Activated CD8-positive, alpha-beta T cell treated with anti-CD3 and anti-CD28 coated beads for 36 hours (primary cell): Measurements from ENCODE around the gene CD96. TPM values are rescaled to one million over a fixed set of nuclear protein-coding genes. Genes with fewer than 3 reads are reported as not detected.
A peak's percentile ranks its signal among the peaks of the same experiment; 100 is the strongest.

Experiments
- ATAC-seq: fragments of 200-7000 bp; cut with Tn5 transposase; one replicate; pipeline ENCODE4 v1.10.0; 2021; ENCODE audit warnings: mild to moderate bottlenecking, moderate library complexity
- CTCF ChIA-PET: fragments of 350-600 bp; sonication (Branson Sonifier 250); formaldehyde crosslinking; loops from one replicate; lab custom pipeline; 2021; ENCODE audit warnings: antibody characterized with exemption; lab: Charles Lee
- POLR2A ChIA-PET: fragments of 350-600 bp; sonication (Branson Sonifier 250); formaldehyde crosslinking; loops from one replicate; lab custom pipeline; 2021; ENCODE audit warnings: antibody characterized with exemption; lab: Charles Lee
- DNase-seq: peaks from one replicate; pipeline ENCODE4 v3.0.0-alpha.2; 2020
- H3K27ac Mint-ChIP-seq: one replicate; pipeline ENCODE4 v1.8.0; 2021; ENCODE audit warnings: mild to moderate bottlenecking, mixed read lengths
- H3K27me3 Mint-ChIP-seq: one replicate; pipeline ENCODE4 v1.8.0; 2021; ENCODE audit warnings: mixed read lengths
- H3K36me3 Mint-ChIP-seq: one replicate; pipeline ENCODE4 v1.8.0; 2021; ENCODE audit warnings: low read depth, mixed read lengths
- H3K4me1 Mint-ChIP-seq: one replicate; pipeline ENCODE4 v1.8.0; 2021; ENCODE audit warnings: low read depth, mixed read lengths
- H3K4me3 Mint-ChIP-seq: one replicate; pipeline ENCODE4 v1.8.0; 2021; ENCODE audit warnings: mild to moderate bottlenecking, moderate library complexity, mixed read lengths
- H3K9me3 Mint-ChIP-seq: one replicate; pipeline ENCODE4 v1.8.0; 2021; ENCODE audit warnings: mixed read lengths
- intact Hi-C: fragments of 100-400 bp; cut with micrococcal nuclease; formaldehyde crosslinking; loops from one replicate; pipeline ENCODE4 v1.10.0; 2022
- total RNA-seq, 2 experiments: library from RNA; stranded (reverse); gene quantifications; one replicate each; pipeline ENCODE4 v1.2.3, GENCODE V29; 2021
- TF ChIP-seq, protein P1 (sequence below): fragments of 200-600 bp; IDR thresholded peaks from one replicate; pipeline ENCODE4 v1.8.0; 2022; ENCODE audit warnings: antibody characterized with exemption, mild to moderate bottlenecking

Gene CD96
- total RNA-seq, 2 experiments from 2014 or later, result 142 to 147 TPM

DNA sequence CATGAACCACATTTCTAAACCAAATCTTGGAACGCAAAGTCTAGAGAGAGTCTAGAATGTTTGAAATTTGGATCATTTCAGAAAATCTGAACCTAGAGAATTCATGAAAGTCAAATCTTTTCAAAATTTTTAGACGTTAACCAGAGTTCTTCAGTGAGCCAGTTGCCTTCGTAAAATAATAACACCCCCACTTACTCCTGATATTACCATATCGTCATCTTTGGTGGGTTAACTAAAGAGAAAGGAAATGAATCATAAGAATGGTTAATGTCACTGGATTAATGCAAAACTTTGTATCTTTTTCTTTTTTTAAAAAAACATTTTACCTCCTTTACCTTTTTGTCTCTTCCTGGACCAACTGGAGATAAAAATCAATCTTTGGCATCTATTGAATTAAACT lies 54.3 kb downstream of the CD96 start:
- Mint-ChIP-seq H3K4me3 (peak overlapping the region; percentile 97), H3K27me3 (no peaks in the 10 kb centered on the region), H3K27ac (peak overlapping the region; percentile 97), H3K36me3 (peaks cover 74% of the 10 kb centered on the region), H3K9me3 (no peaks in the 10 kb centered on the region), H3K4me1 (peaks cover 60% of the 10 kb centered on the region)
- POLR2A ChIA-PET, result interaction anchor here (2.2 to 3.1 kb wide), 3 partner anchors 12 to 53 kb away, joined by 7 to 16 read pairs (median 11); no protein-coding TSS in a partner anchor
- DNase-seq (no peak), ATAC-seq (peak; percentile 58)
- intact Hi-C loops, result loop anchor here (5.0 kb wide), 1 partner anchor 49 kb away; no protein-coding TSS in a partner anchor
- CTCF ChIA-PET, result interaction anchor here (1.0 to 1.6 kb wide), 2 partner anchors 14 to 20 kb away, joined by 3 read pairs; no protein-coding TSS in a partner anchor
- TF ChIP-seq, protein P1, sequence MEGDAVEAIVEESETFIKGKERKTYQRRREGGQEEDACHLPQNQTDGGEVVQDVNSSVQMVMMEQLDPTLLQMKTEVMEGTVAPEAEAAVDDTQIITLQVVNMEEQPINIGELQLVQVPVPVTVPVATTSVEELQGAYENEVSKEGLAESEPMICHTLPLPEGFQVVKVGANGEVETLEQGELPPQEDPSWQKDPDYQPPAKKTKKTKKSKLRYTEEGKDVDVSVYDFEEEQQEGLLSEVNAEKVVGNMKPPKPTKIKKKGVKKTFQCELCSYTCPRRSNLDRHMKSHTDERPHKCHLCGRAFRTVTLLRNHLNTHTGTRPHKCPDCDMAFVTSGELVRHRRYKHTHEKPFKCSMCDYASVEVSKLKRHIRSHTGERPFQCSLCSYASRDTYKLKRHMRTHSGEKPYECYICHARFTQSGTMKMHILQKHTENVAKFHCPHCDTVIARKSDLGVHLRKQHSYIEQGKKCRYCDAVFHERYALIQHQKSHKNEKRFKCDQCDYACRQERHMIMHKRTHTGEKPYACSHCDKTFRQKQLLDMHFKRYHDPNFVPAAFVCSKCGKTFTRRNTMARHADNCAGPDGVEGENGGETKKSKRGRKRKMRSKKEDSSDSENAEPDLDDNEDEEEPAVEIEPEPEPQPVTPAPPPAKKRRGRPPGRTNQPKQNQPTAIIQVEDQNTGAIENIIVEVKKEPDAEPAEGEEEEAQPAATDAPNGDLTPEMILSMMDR, result no peak

DNA sequence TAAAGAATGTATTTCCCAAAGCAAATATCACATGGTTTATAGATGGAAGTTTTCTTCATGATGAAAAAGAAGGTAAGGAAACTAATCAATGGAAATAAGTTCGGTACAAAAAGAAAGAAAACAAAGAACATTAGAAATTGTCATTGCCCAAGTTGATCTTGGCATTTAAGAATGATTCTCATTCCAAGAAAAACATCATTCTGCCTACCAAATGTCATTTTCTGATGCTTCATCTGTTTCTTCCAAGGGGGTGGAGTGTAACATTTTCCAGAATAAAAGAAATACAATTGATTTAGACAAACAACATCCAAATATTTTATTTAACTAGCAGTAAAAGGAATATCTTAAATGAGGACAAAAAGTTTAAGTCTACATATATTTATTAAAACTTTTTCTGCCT lies 56.1 kb downstream of the CD96 start:
- CTCF ChIA-PET, result interaction anchor here (2.6 kb wide), 1 partner anchor 21 kb away, joined by 10 read pairs; no protein-coding TSS in a partner anchor
- Mint-ChIP-seq H3K4me1 (peaks cover 69% of the 10 kb centered on the region), H3K36me3 (peaks cover 70% of the 10 kb centered on the region), H3K9me3 (no peaks in the 10 kb centered on the region), H3K27me3 (no peaks in the 10 kb centered on the region), H3K4me3 (no peak overlapping the region), H3K27ac (peak overlapping the region; percentile 85)
- ATAC-seq (no peak), DNase-seq (no peak)
- TF ChIP-seq, protein P1, result no peak
- POLR2A ChIA-PET, result interaction anchor here (0.9 to 2.2 kb wide), 2 partner anchors 10 to 12 kb away, joined by 4 to 7 read pairs; no protein-coding TSS in a partner anchor
- intact Hi-C loops, result loop anchor here (5.0 kb wide), 1 partner anchor 51 kb away; no protein-coding TSS in a partner anchor

DNA sequence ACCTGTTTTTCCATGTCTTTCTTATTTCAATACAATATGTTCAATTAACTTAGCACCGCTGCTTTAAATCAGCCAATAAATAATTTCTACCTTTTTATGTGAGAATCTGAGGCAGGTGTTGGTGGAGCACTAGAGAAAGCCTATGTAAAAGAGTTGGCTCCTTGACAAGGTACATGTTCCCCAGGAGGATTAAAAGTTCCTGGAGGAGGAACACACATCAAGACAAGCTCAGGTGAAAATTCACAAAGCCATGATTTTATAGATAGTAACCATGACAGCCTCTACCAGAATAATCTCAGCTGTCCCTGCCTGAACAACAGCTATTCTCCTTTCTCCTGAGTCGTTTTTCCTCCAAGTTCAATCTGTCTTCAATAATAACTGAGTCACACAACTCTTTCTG lies 56.6 kb downstream of the CD96 start:
- no peak for ATAC-seq
- H3K27ac Mint-ChIP-seq, result peak overlapping the region; percentile 85
- TF ChIP-seq, protein P1, result no peak
- POLR2A ChIA-PET, result interaction anchor here (0.9 to 2.2 kb wide), 3 partner anchors 9 to 18 kb away, joined by 4 to 7 read pairs (median 4); no protein-coding TSS in a partner anchor
- H3K9me3 Mint-ChIP-seq, result no peaks in the 10 kb centered on the region
- no peaks in the 10 kb centered on the region for H3K27me3 Mint-ChIP-seq
- no peak overlapping the region for H3K4me3 Mint-ChIP-seq
- CTCF ChIA-PET, result interaction anchor here (2.0 to 2.6 kb wide), 2 partner anchors 18 to 21 kb away, joined by 9 to 10 read pairs; no protein-coding TSS in a partner anchor
- peaks cover 71% of the 10 kb centered on the region for H3K4me1 Mint-ChIP-seq
- H3K36me3 Mint-ChIP-seq, result peaks cover 70% of the 10 kb centered on the region
- no peak for DNase-seq
- intact Hi-C loops, result loop anchor here (5.0 kb wide), 1 partner anchor 51 kb away; no protein-coding TSS in a partner anchor

DNA sequence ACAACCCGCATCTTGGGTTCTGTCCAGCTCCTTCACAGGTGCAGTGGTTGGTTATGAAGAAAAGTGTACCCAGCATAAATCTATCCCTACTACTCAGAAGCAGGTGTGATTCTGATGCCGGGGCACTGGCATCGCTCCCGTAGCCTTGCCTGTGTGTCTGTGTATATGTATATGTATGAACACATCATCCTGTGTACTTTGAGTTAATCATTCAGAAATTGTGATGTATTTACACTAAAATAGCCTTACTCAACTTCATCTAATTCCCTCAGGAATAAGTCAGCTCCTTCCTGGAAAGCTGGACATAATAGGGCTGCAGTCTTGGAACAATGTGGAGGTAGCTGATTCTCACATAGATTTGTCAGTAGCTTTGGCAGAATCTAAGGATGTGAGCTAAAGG lies 59.8 kb downstream of the CD96 start:
- CTCF ChIA-PET, result interaction anchor here (0.7 to 4.1 kb wide), 6 partner anchors 8 to 69 kb away, joined by 3 to 30 read pairs (median 3); no protein-coding TSS in a partner anchor
- Mint-ChIP-seq H3K27ac (peak overlapping the region; percentile 93), H3K27me3 (no peaks in the 10 kb centered on the region), H3K9me3 (no peaks in the 10 kb centered on the region), H3K4me1 (peaks cover 82% of the 10 kb centered on the region), H3K4me3 (no peak overlapping the region), H3K36me3 (peaks cover 74% of the 10 kb centered on the region)
- POLR2A ChIA-PET, result interaction anchor here (0.9 kb wide), 1 partner anchor 12 kb away, joined by 3 read pairs; no protein-coding TSS in a partner anchor
- DNase-seq, result no peak
- intact Hi-C loops, result loop anchor here (10.0 kb wide), 1 partner anchor 277 kb away; no protein-coding TSS in a partner anchor
- ATAC-seq, result no peak
- TF ChIP-seq, protein P1, result no peak

DNA sequence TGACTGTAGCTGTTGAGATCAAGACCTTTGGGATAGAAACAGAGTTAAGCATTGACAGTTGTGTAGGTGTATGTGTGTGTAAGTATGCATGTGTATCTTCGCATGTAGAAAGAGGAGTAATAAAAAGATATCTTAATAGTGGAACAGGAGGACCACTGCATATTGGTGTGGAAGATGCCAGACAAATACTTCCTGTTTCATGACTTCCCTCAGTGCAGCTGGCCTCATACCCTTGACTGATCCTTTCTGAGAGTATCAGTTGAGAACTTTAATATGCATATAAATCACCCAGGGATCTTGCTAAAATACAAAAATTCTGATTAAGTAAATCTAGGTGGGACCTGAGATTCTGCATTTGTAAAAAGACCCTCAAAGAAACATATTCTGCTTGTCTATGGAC lies 61.7 kb downstream of the CD96 start:
- H3K27me3 Mint-ChIP-seq, result no peaks in the 10 kb centered on the region
- H3K9me3 Mint-ChIP-seq, result no peaks in the 10 kb centered on the region
- intact Hi-C loops, result loop anchor here (10.0 kb wide), 1 partner anchor 279 kb away; no protein-coding TSS in a partner anchor
- no peak for ATAC-seq
- POLR2A ChIA-PET, result interaction anchor here (0.7 to 3.5 kb wide), 2 partner anchors 10 to 59 kb away, joined by 4 to 32 read pairs; partner anchors contain the start of gene ZBED2
- CTCF ChIA-PET, result interaction anchor here (1.0 to 4.1 kb wide), 4 partner anchors 10 to 52 kb away, joined by 3 to 30 read pairs (median 9); no protein-coding TSS in a partner anchor
- peaks cover 76% of the 10 kb centered on the region for H3K36me3 Mint-ChIP-seq
- no peak for DNase-seq
- peaks cover 80% of the 10 kb centered on the region for H3K4me1 Mint-ChIP-seq
- peak overlapping the region; percentile 93 for H3K27ac Mint-ChIP-seq
- peak overlapping the region; percentile 12 for H3K4me3 Mint-ChIP-seq
- TF ChIP-seq, protein P1, result no peak
